Fibroblast of lung (primary cell): ENCODE measurements around the gene SUSD6. TPM values are rescaled to one million over a fixed set of nuclear protein-coding genes. Genes with fewer than 3 reads are reported as not detected.

Experiments used
- DNase-seq, 2 donors: peaks; one replicate each; pipeline versions ENCODE4 v3.0.0 to v3.0.0-alpha.2; 2010; ENCODE audit warnings: low read depth in 2 of 2
- H2AFZ ChIP-seq: 2 replicates; pipeline ENCODE4 v1.5.1; 2012; ENCODE audit warnings: low read length, control low read depth, inconsistent platforms
- H3K27ac ChIP-seq: 2 replicates; pipeline ENCODE4 v1.5.1; 2011; ENCODE audit warnings: low read length, control low read depth; ENCODE audit not compliant: insufficient read depth
- H3K27me3 ChIP-seq: 2 replicates; pipeline ENCODE4 v1.5.1; 2011; ENCODE audit warnings: mild to moderate bottlenecking, low read length; ENCODE audit not compliant: control insufficient read depth, insufficient read depth
- H3K36me3 ChIP-seq: 2 replicates; pipeline ENCODE4 v1.5.1; 2011; ENCODE audit warnings: low read length; ENCODE audit not compliant: control insufficient read depth, insufficient read depth
- H3K4me1 ChIP-seq: 2 replicates; pipeline ENCODE4 v1.5.1; 2011; ENCODE audit warnings: low read length; ENCODE audit not compliant: control insufficient read depth, insufficient read depth; ENCODE audit errors: extremely low read depth
- H3K4me2 ChIP-seq: 2 replicates; pipeline ENCODE4 v1.5.1; 2011; ENCODE audit warnings: low read length, control low read depth; ENCODE audit not compliant: insufficient read depth; ENCODE audit errors: extremely low read depth
- H3K4me3 ChIP-seq, 4 experiments: fragments of 200-600 bp in 1 of 4; sonication (generic) in 1 of 4; replicated peaks in 1 of 4; 2 replicates each; pipeline ENCODE4 v1.5.1; 2011 to 2016; ENCODE audit warnings: low read length in 4 of 4, low read depth in 3 of 4, mild to moderate bottlenecking in 3 of 4, control low read depth in 2 of 4, inconsistent platforms in 1 of 4, mixed read lengths in 1 of 4; ENCODE audit not compliant: insufficient read depth in 1 of 4; ENCODE audit errors: control extremely low read depth in 1 of 4
- H3K79me2 ChIP-seq: 2 replicates; pipeline ENCODE4 v1.5.1; 2012; ENCODE audit warnings: mild to moderate bottlenecking, low read length, inconsistent platforms; ENCODE audit not compliant: control insufficient read depth, insufficient read depth
- H3K9ac ChIP-seq: 2 replicates; pipeline ENCODE4 v1.5.1; 2011; ENCODE audit warnings: mild to moderate bottlenecking, low read length, control low read depth; ENCODE audit not compliant: insufficient read depth
- H3K9me3 ChIP-seq: 2 replicates; pipeline ENCODE4 v1.5.1; 2012; ENCODE audit warnings: low read depth, low read length; ENCODE audit not compliant: control insufficient read depth, insufficient read depth
- H4K20me1 ChIP-seq: 2 replicates; pipeline ENCODE4 v1.5.1; 2011; ENCODE audit warnings: low read length; ENCODE audit not compliant: control insufficient read depth, insufficient read depth; ENCODE audit errors: extremely low read depth
- EZH2 ChIP-seq: IDR thresholded peaks from 2 replicates; pipeline ENCODE4 v1.5.1; 2012; ENCODE audit warnings: low read length, control low read depth, mild to moderate bottlenecking; ENCODE audit errors: missing control alignments
- polyA plus RNA-seq, 2 donors: library from polyadenylated mRNA; depleted of rRNA in 1 of 2; stranded (reverse) in 1 of 2; unstranded in 1 of 2; fragments of >200 nt; gene quantifications; 2 replicates each; pipeline ENCODE4 v1.2.1, GENCODE V29; 2011 to 2012; ENCODE audit warnings: missing spikeins in 1 of 2
- total RNA-seq: library from RNA; depleted of rRNA; stranded (reverse); fragments of >200 nt; gene quantifications from 2 replicates; pipeline ENCODE4 v1.2.1, GENCODE V29; 2014
- TF ChIP-seq, protein P1 (sequence below), 2 donors: IDR thresholded peaks in 1 of 2; conservative IDR thresholded peaks in 1 of 2; 1 replicate in 1 of 2; 2 replicates in 1 of 2; pipeline ENCODE4 v1.5.1; 2011 to 2012; ENCODE audit warnings: low read length in 2 of 2, control low read depth in 1 of 2, inconsistent platforms in 1 of 2, low read depth in 1 of 2, mild to moderate bottlenecking in 1 of 2

SUSD6 gene
- total and polyA plus RNA-seq, 2 donors (not counting 1 experiment from before 2014, with no cell fraction given), result 9.1 to 11.4 TPM

DNA sequence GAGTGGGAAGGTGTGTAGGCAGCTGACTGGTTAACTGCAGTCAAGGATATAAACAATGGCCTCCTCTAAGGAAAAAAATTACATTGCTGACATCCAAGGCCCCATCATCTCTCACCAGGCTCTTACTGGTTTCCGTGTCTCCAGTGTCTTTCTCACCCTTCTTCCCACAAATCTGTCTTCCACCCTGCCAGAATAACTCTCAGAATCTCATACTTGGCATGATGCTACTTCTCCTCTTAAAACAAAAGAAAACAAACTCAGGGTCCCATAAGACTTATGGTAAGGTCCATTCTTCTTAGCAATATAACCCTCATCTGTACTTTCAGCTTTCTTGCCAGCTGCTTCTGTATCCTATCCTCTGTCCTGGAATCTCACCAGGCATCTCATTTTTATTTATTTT is 68.9 kb downstream of the SUSD6 start:
- Histone ChIP-seq H3K36me3 (no peaks in the 10 kb centered on the region), H2AFZ (no peak overlapping the region), H4K20me1 (no peaks in the 10 kb centered on the region), H3K79me2 (no peaks in the 10 kb centered on the region), H3K27ac (no peak overlapping the region), H3K9ac (no peak overlapping the region), H3K27me3 (no peaks in the 10 kb centered on the region), H3K4me1 (no peaks in the 10 kb centered on the region), H3K9me3 (no peaks in the 10 kb centered on the region), H3K4me3 (no peak overlapping the region), H3K4me2 (no peak overlapping the region)
- DNase-seq, result no peak
- TF ChIP-seq, protein P1, sequence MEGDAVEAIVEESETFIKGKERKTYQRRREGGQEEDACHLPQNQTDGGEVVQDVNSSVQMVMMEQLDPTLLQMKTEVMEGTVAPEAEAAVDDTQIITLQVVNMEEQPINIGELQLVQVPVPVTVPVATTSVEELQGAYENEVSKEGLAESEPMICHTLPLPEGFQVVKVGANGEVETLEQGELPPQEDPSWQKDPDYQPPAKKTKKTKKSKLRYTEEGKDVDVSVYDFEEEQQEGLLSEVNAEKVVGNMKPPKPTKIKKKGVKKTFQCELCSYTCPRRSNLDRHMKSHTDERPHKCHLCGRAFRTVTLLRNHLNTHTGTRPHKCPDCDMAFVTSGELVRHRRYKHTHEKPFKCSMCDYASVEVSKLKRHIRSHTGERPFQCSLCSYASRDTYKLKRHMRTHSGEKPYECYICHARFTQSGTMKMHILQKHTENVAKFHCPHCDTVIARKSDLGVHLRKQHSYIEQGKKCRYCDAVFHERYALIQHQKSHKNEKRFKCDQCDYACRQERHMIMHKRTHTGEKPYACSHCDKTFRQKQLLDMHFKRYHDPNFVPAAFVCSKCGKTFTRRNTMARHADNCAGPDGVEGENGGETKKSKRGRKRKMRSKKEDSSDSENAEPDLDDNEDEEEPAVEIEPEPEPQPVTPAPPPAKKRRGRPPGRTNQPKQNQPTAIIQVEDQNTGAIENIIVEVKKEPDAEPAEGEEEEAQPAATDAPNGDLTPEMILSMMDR (conservative IDR thresholded peaks at IDR 0.05 in 1 of 2, IDR thresholded peaks at IDR 0.05 in 1 of 2; ENCODE audit: low read depth in 1 of 2, low read length in 2 of 2), result no peak
- TF ChIP-seq EZH2, result no peak

DNA sequence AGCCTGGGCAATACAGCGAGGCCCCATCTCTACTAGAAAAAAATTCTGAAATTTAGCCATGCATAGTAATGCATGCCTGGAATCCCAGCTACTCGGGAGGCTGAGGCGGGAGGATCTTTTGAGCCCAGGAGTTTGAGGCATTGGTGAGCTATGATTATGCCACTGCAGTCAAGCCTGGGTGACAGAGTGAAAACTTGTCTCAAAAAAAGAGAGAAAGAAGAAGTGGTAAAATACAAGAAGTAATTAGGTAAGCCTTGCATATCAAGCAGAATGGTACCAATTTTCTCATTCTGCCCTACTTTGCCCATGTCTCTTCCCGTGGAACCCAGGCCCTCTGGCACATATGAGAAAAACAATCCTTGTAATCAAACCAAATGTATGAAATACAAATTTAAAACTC is 70.7 kb downstream of the SUSD6 start:
- no peak overlapping the region for H2AFZ ChIP-seq
- H3K4me3 ChIP-seq, result no peak overlapping the region
- no peak for DNase-seq
- H3K27ac ChIP-seq, result no peak overlapping the region
- TF ChIP-seq, protein P1 (conservative IDR thresholded peaks at IDR 0.05 in 1 of 2, IDR thresholded peaks at IDR 0.05 in 1 of 2; ENCODE audit: low read depth in 1 of 2, low read length in 2 of 2), result no peak
- no peak for TF ChIP-seq EZH2
- H3K9me3 ChIP-seq, result no peaks in the 10 kb centered on the region
- H3K27me3 ChIP-seq, result no peaks in the 10 kb centered on the region
- H4K20me1 ChIP-seq, result no peaks in the 10 kb centered on the region
- H3K9ac ChIP-seq, result no peak overlapping the region
- no peaks in the 10 kb centered on the region for H3K79me2 ChIP-seq
- H3K36me3 ChIP-seq, result no peaks in the 10 kb centered on the region
- no peak overlapping the region for H3K4me2 ChIP-seq
- no peaks in the 10 kb centered on the region for H3K4me1 ChIP-seq

DNA sequence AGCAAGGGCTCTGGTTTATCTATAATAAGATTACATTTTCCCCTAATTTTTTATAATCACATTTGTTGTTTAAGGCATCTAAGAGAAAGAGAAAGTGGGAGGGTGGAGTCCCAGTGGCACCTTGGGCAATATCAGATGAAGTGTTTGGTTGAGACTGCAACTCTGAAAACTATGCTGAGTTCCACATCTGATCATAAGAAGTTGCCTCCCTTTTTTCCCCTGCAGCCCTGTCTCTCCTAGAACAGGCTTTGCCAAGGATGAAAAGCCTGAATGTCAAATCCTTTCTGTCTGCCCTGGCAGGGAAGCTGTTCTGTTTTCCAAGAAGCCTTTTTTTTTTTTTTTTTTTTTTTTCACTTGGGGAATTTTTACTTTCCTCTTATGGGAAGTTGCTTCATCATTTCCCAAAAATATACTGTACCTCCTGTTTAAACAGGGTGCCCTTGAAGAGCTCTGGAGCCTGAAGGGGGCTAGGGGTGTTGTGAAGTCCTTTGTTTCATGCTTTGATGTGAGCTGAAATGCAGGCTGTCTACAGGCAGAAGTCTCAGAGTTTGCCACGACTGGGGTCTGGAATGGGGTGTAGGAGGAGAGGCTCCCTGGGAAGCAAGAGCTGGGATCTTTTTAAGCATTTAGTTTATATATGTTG is 71.3 kb downstream of the SUSD6 start:
- no peak overlapping the region for H2AFZ ChIP-seq
- DNase-seq, result peak in 1 of 2 donors; percentile 34

More for the DNA sequence above, 71.3 kb downstream of the SUSD6 start:
- H3K79me2 ChIP-seq, result no peaks in the 10 kb centered on the region
- no peaks in the 10 kb centered on the region for H3K36me3 ChIP-seq
- H3K27me3 ChIP-seq, result no peaks in the 10 kb centered on the region
- no peak overlapping the region for H3K9ac ChIP-seq
- H3K4me2 ChIP-seq, result no peak overlapping the region
- H3K4me3 ChIP-seq, result no peak overlapping the region
- TF ChIP-seq EZH2, result no peak
- TF ChIP-seq, protein P1 (conservative IDR thresholded peaks at IDR 0.05 in 1 of 2, IDR thresholded peaks at IDR 0.05 in 1 of 2; ENCODE audit: low read depth in 1 of 2, low read length in 2 of 2), result no peak
- H3K27ac ChIP-seq, result no peak overlapping the region
- H3K9me3 ChIP-seq, result no peaks in the 10 kb centered on the region
- no peaks in the 10 kb centered on the region for H4K20me1 ChIP-seq
- H3K4me1 ChIP-seq, result no peaks in the 10 kb centered on the region
